Glomerular visceral epithelial cell (primary cell): ENCODE measurements around the gene CXorf49.
"Not testable (repeated sequence)": the region's sequence is repeated elsewhere in the genome, so short reads cannot be mapped to it uniquely, and the experiment has no call there.

Source experiments
- DNase-seq: peaks from one replicate; pipeline ENCODE4 v3.0.0-alpha.2; 2016; ENCODE audit errors: extremely low spot score

The CXorf49 gene

GRCh38 chrX:71718185-71718584 lies at the start of gene CXorf49:
Gene CXorf49 (minus strand): TSS chrX:71718285. CDS start chrX:71718151, 134 bp downstream.
- DNase-seq, result not testable (repeated sequence)

DNA sequence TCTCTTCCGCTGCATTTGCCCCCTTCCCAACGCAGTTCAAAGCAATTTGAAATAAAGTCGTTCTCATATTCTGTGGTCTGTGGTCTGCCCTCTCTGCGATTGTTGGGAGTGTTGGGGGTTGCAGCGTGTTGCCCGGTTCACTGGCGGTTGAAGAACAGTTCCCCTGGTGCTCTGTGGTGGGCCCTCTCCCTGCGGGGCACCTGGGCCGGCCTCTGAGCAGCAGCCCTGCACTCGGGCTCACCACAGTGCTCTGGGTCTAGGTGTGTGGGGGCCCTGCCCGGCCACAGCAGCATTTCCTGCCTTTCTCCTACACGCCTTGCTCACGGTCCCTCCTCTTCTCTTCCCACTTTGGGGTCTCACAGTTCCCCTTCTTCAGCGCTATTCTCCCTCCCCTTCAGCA lies 49.0 kb upstream of the CXorf49 start:
- not testable (repeated sequence) for DNase-seq

GRCh38 chrX:71765613-71766012 lies 47.5 kb upstream of the CXorf49 start:
- DNase-seq, result not testable (repeated sequence)

DNA sequence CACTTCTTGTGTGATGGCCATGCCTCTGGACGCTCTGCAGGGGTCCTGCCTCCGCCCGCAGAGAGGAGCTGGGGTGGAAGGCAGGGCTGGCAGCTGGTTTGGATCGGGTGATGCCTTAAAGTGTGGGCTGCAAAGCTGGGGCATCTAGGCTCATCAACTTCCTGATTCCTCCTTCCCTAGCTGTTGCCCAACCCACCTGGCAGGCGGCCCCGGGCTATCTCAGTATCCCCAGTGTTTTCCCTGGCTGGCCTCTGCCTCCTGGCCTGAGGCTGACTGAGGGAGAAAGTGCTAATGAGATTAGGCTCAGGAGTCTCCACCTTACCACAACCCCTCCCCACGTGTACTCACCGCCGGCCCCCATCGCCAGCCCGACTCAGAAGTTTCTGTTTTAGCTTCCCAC lies 46.7 kb upstream of the CXorf49 start:
- not testable (repeated sequence) for DNase-seq

GRCh38 chrX:71763049-71763448 lies 45.0 kb upstream of the CXorf49 start, which contains the start of gene CXorf49B:
Gene CXorf49B (plus strand): TSS chrX:71763349. CDS start chrX:71763424, 75 bp downstream.
- DNase-seq, result not testable (repeated sequence)

DNA sequence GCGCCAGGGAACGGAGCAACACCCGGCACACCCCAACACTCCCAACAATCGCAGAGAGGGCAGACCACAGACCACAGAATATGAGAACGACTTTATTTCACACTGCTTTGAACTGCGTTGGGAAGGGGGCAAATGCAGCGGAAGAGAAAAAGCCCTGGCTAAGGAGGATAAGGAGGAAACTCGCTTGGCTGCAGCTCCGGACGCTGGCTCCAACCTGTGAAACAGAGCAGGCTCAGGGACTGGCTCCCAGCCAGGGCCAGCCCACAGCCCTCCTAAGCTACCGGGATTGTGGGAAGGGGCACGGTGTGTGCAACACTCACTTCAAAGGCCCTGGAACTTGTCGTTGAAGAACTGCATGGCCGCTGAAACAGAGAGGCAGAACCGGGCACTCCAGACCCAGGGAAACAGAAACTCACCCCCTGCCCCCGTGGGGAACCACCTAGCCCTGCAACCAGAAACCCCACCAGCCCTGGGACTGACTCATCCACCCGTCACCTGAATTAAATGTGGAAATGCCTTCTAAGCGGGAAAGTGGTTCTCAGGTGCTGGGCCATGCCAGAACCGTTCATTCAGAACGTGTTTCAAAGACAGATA lies 42.7 kb upstream of the CXorf49 start:
- not testable (repeated sequence) for DNase-seq

DNA sequence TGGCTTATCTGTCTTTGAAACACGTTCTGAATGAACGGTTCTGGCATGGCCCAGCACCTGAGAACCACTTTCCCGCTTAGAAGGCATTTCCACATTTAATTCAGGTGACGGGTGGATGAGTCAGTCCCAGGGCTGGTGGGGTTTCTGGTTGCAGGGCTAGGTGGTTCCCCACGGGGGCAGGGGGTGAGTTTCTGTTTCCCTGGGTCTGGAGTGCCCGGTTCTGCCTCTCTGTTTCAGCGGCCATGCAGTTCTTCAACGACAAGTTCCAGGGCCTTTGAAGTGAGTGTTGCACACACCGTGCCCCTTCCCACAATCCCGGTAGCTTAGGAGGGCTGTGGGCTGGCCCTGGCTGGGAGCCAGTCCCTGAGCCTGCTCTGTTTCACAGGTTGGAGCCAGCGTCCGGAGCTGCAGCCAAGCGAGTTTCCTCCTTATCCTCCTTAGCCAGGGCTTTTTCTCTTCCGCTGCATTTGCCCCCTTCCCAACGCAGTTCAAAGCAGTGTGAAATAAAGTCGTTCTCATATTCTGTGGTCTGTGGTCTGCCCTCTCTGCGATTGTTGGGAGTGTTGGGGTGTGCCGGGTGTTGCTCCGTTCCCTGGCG lies 2.3 kb upstream of the CXorf49 start:
- DNase-seq, result not testable (repeated sequence)

- DNase-seq, result not testable (repeated sequence)
Measured at GRCh38 chrX:71719195-71719594, 1.1 kb upstream of the CXorf49 start.

GRCh38 chrX:71716323-71716722 lies 1.8 kb downstream of the CXorf49 start:
- not testable (repeated sequence) for DNase-seq

- not testable (repeated sequence) for DNase-seq
Measured at GRCh38 chrX:71715551-71715950, 2.5 kb downstream of the CXorf49 start.

DNA sequence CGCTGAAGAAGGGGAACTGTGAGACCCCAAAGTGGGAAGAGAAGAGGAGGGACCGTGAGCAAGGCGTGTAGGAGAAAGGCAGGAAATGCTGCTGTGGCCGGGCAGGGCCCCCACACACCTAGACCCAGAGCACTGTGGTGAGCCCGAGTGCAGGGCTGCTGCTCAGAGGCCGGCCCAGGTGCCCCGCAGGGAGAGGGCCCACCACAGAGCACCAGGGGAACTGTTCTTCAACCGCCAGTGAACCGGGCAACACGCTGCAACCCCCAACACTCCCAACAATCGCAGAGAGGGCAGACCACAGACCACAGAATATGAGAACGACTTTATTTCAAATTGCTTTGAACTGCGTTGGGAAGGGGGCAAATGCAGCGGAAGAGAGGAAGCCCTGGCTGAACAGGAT lies 4.0 kb downstream of the CXorf49 start:
- not testable (repeated sequence) for DNase-seq

DNA sequence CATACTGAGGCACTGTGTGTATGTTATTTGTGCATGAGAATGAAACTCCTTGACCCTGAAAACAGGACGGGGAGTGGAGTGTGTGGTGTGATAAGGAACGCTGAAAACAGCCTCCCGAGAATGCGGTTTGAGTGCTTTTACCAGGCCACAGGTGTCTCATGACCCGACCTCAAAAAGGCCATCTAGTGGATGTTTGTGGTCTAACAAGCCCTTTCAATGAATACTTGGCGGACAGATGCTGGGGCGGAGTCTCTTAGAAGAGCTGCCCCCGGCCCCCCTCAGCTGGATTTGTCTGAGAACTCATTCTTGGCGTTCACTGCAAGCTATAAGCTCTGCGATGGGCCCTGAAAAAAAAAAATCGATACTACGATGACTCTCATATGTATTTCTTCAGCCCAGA lies 15.2 kb downstream of the CXorf49 start:
- not testable (repeated sequence) for DNase-seq

GRCh38 chrX:71699023-71699344 lies 19.1 kb downstream of the CXorf49 start:
- DNase-seq, result not testable (repeated sequence)

DNA sequence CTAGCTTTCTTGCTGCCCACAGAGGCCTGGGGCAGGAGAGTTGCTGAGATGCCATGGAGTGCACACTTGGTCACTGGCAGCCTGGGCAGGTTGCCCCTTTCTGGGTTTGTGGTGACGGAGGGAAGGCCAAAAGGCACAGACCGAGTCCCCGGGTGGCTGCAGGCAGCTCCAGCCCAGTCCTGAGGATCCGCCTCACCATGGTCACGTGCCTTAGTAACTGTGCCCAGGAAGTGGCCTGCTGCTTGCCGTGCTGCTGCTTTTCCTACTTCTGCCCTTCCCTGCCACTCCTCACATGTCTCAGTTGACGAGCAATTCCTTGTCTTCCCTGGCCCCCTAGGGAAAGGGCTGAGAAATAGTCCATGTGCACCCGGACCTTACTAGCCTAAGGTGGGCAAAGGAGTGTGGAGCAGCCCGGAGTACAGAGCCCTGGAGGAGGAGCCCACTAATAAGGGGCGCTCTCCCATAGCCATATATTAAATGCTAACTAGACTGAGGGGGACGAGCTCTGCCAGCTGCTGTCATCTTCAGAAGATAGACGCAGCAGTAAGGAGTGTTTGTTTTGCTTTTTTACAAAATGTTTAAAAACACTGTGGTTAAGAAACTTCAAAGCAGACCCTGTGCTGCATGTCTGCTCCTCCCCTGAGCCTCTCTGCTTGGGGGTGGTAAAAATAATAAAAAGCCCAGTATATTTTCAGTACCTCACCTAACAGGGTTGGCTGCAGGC lies 19.6 kb downstream of the CXorf49 start:
- not testable (repeated sequence) for DNase-seq

GRCh38 chrX:71697466-71698298 lies 20.4 kb downstream of the CXorf49 start:
- DNase-seq, result not testable (repeated sequence)

DNA sequence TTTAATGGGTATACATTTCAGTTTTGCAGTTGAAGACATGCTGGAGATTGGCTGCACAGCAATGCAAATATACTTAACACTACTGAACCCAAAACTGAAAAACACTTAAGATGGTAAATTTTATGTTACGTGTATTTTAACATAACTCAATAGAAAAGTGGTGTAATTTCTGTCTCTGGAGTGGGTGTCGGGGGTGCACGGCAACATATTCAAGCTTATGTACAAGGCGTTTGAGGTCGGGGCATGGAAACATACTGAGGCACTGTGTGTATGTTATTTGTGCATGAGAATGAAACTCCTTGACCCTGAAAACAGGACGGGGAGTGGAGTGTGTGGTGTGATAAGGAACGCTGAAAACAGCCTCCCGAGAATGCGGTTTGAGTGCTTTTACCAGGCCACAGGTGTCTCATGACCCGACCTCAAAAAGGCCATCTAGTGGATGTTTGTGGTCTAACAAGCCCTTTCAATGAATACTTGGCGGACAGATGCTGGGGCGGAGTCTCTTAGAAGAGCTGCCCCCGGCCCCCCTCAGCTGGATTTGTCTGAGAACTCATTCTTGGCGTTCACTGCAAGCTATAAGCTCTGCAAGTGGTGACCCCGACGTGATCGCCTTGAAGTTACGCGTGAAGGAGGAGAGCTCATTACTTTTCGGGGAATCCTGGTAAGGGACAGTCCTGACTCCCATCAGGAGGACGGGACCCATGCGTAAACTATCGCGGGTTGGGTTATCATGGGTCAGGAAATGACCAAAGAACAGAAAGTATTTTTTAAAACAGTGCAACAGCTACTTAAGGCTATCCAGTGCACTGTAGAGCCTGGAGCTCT lies 21.2 kb downstream of the CXorf49 start:
- DNase-seq, result not testable (repeated sequence)

- no peak for DNase-seq
Measured at GRCh38 chrX:71679575-71680207, 38.4 kb downstream of the CXorf49 start.

- not testable (repeated sequence) for DNase-seq
Measured at GRCh38 chrX:71677195-71677594, 40.9 kb downstream of the CXorf49 start.

- DNase-seq, result not testable (repeated sequence)
Measured at GRCh38 chrX:71676068-71676795, 41.9 kb downstream of the CXorf49 start.

DNA sequence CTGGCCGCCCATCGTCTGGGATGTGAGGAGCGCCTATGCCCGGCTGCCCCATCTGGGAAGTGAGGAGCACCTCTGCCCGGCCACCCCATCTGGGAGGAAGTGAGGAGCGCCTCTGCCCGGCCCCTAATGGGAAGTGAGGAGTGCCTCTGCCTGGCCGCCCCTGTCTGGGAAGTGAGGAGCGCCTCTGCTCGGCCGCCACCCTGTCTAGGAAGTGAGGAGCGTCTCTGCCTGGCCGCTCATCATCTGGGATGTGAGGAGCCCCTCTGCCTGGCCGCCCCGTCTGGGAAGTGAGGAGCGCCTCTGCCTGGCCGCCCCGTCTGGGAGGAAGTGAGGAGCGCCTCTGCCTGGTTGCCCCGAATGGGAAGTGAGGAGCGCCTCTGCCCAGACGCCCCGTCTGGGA lies 42.4 kb downstream of the CXorf49 start:
- DNase-seq, result not testable (repeated sequence)
